ENCODE data around the gene KDM4C. TPM values are rescaled to one million over a fixed set of nuclear protein-coding genes. Genes with fewer than 3 reads are reported as not detected.

Gene KDM4C
- total and polyA plus RNA-seq, 2 donors: 16.3 to 66.1 TPM

Small RNAs within 50 kb of the gene (small RNA-seq; reads per million reads assigned to genes)
- not detected for gene SNRPEP2

Other genes with a start within 250 kb of the KDM4C start
- 0.74 TPM for gene GLDC, start 112.2 kb upstream of the KDM4C start, total RNA-seq
- 2.9 TPM for gene GLDC, start 112.2 kb upstream of the KDM4C start, polyA plus RNA-seq

Data from urinary bladder (tissue), 2 donors.